Fibroblast of the aortic adventitia (primary cell): Measurements from ENCODE around the gene IL21R. TPM values are rescaled to one million over a fixed set of nuclear protein-coding genes. Genes with fewer than 3 reads are reported as not detected.
A peak's percentile ranks its signal among the peaks of the same experiment; 100 is the strongest.

ENCODE experiments used
- DNase-seq: peaks from one replicate; pipeline ENCODE4 v3.0.0-alpha.2; 2010; ENCODE audit warnings: low read depth
- H3K4me3 ChIP-seq: 2 replicates; pipeline ENCODE4 v1.5.1; 2011; ENCODE audit warnings: low read depth, mild to moderate bottlenecking, control low read depth, low read length, moderate library complexity
- CTCF ChIP-seq: IDR thresholded peaks from 2 replicates; pipeline ENCODE4 v1.5.1; 2011; ENCODE audit warnings: mild to moderate bottlenecking, low read length, control low read depth, inconsistent platforms; ENCODE audit not compliant: insufficient read depth
- total RNA-seq: library from RNA; depleted of rRNA; stranded (reverse); fragments of >200 nt; gene quantifications from 2 replicates; pipeline ENCODE4 v1.2.3, GENCODE V29; 2012; ENCODE audit warnings: low replicate concordance

IL21R gene
- total RNA-seq, 1 donor: 0.54 TPM

DNA sequence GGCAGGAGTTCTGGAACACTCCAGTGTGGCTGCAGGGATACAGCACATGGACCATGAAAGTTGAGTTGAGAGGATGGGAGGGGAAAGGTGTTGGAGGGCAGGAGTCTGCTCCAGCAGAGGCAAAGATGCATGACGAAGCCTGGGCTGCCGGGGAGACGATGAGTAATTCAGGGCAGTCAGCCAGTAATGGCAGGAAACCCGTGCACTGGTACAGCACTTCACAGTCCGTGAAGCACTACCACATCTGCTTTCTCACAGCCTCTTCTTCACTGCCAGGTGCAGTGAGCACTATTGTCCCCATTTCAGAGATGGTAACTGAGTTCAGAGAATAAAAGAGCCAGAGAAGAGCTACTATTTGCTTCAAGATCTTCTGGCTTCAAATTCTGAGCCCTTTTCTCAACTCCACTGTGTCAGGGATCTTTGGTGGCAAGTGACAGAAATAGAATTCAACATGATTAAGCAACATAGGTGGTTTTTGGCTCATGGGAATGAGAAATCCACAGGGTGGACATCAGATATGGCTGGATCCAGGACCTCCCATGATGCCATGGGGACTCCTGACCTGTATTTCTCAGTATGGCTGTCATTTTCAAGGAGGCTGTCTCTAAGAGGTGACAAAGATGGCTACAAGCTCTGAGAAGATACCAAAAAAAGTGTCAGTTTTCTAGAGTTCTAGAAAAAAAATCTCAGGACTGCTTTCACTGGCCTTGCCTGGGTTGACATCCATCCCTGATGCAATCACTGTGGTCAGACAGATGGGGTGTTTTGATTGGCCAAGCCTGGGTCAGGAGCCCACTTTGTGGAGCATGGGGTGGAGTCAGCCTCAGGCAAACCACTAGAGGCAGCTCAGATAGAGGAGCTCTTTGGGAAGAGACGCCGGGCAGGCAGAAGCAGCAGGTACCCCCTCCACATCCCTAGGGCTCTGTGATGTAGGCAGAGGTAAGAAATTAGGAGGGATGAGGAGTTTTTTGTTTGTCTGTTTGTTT, 24.7 kb downstream of the IL21R start:
- peak; percentile 83 for DNase-seq
- TF ChIP-seq CTCF: peak; percentile 19
- no peak overlapping the region for H3K4me3 ChIP-seq

DNA sequence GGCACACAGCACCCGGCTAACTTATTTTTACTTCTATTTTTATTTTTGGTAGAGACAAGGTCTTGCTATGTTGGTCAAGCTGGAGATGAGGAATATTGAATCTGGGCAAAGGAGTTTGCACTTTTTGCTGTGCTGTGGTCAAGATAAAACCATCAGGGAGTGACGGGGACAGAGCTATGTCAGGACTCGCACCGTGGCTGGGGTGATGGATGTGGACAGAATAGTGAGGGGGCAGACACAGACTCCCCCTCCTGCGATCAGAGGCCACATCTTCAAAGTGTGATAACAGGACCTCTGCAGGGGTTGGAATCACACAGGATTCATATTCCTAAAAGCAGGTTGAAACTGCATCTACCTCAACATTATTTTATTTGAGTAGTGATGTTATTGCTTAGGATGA, 25.6 kb downstream of the IL21R start:
- TF ChIP-seq CTCF: no peak
- no peak overlapping the region for H3K4me3 ChIP-seq
- DNase-seq: no peak

DNA sequence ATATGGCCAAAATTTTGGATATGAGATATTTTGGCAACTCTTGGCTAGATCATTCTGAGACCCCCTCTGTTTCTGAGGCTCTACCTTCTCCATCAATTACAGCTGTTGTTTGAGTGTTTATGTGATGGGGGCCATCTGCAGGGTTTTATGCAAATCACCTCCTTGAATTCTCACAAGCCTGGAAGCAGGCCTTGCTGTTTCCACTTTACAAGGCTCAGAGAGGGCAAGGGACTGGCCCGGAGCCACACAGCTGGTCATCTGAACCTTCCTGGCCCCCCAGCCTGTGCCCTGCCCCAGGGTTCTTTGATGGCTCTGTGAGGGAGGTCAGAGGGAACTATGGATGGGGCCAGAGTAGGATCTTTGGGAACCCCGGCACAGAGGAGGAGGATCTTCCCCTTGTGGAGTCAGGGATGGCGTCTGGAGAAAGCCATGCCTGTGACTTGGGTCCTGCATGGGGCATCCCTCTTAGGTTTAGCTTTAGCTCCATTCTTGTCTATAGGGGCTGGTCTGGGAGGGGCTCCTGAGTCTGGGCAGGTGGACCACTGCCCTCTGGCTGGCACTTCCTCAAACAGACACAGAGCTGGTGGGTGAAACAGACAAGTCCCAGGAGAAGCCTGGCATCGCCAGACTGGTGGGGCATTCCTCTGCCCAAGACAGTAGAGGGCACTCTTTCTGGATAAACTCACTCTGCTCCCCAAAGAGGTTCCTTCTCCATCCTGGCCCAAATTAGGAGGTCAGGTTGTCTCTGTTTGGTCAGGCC, 26.2 kb downstream of the IL21R start:
- no peak for DNase-seq
- TF ChIP-seq CTCF: no peak
- no peak overlapping the region for H3K4me3 ChIP-seq

GRCh38 chr16:27429330-27429871, 27.4 kb downstream of the IL21R start:
- TF ChIP-seq CTCF: no peak
- H3K4me3 ChIP-seq: no peak overlapping the region
- DNase-seq: no peak

DNA sequence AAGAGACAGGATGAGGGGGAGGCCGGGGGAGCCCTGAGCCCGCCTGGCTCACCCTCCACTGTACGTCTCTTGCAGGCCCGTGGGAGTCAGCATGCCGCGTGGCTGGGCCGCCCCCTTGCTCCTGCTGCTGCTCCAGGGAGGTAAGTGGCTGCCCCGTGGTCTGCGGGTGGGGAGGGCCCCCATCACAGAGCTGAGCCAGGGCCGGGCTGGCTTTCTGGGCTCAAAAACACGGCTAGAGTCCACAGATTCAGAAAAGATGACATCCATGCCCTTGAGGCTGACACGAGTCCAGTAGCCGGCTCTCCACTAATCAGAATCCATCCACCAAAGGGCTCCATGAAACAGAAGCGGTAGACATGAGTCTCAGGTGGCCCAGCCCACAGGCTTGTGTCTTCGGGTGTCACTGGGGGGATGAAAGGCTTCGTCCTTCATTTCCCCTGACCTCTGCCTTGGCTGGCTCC, 28.0 kb downstream of the IL21R start:
- no peak overlapping the region for H3K4me3 ChIP-seq
- no peak for DNase-seq
- no peak for TF ChIP-seq CTCF

DNA sequence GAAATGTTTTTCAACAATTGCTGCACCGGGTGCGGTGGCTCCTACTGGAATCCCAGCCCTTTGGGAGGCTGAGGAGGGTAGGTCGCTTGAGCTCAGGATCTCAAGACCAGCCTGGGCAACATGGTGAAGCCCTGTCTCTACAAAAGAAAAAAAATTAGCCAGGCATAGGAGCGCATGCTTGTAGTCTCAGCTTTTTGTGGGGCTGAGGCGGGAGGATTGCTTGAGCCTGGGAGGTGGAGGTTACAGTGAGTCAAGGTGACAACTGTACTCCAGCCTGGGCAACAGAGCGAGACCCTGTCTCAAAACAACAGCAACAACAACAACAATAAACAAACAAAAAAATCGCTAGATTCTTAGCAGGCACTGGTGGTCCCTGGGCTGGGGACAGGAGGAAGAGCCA, 28.5 kb downstream of the IL21R start:
- no peak for TF ChIP-seq CTCF
- DNase-seq: no peak
- no peak overlapping the region for H3K4me3 ChIP-seq
